GM18505 (cell line): ENCODE results near the gene CACNG6.
"Not testable (repeated sequence)": the region's sequence is repeated elsewhere in the genome, so short reads cannot be mapped to it uniquely, and the experiment has no call there.

Experiments used
- ATAC-seq: cut with Tn5 transposase; IDR thresholded peaks from one replicate; pipeline ENCODE4 v1.9.1; 2021; ENCODE audit not compliant: unreplicated experiment
- POLR2A ChIP-seq: IDR thresholded peaks from 4 replicates; pipeline ENCODE4 v1.6.1; 2011; ENCODE audit warnings: borderline replicate concordance; ENCODE audit not compliant: insufficient read depth, insufficient read length; ENCODE audit errors: extremely low read depth

Gene CACNG6

GRCh38 chr19:54029301-54029700 is 37.9 kb downstream of the CACNG6 start:
- no peak for ATAC-seq
- no peak for TF ChIP-seq POLR2A

- no peak for ATAC-seq
- TF ChIP-seq POLR2A = no peak
These were observed 38.6 kb downstream of the CACNG6 start for GRCh38 chr19:54029930-54030490.

- no peak for ATAC-seq
- TF ChIP-seq POLR2A = no peak
These were observed 39.6 kb downstream of the CACNG6 start for GRCh38 chr19:54030895-54031586.

DNA sequence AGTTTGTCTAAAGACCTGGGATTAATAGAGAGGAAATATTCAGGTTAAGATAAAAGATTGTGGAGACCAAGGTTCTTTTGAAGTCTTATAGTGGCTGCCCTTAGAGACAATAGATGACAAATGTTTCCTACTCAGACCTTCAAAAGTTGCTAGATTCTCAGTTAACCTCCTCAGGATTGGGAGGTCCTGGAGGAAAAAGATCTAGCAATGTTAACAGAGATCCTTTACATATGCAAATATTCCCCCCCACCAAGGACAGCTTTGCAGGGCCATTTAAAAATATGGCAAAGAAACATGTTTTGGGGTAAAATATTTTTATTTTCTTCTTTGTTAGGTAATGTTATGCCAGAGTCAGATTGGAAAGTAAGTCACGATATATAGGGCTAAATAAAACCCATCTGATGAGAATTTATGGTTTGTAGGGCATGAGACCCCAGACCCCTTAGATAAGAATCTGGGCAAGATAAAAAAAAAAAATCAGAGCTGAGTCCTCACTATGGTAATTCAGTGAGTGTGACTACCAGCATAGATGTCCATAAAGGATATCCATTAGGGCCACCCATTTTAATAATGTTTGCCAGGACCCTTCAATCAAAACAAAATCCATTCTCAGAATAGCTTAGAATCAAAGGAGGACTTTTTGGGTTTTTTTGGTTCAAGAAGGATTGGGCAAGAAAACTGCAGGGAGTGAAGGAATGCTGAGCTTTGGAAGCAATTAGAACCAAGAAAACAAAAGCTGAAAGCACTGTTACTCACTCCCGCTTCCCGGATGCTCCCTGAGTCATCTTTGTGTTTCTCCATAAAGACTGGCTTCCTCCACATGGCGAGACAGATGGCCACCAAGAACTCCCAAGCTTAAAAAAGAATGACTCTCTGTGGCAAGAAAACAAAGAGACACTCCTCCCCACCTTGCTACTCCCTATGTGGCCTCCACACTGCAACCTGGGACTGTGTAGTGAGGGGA is 44.1 kb downstream of the CACNG6 start:
- TF ChIP-seq POLR2A = no peak
- no peak for ATAC-seq

DNA sequence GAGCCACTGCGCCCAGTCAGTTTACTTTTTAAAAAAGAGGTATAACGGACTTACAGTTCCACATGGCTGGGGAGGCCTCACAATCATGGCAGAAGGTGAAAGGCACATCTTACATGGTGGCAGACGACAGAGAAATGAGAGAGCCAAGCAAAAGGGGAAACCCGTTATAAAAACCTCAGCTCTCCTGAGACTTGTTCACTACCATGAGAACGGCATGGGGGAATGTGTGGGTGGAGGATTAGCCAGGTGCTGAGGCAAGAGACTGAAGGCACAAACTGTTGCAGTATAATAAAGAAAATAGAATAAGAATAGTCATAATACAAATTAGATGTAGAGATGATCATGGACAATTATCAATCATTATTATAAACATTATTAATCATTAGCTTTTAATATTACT is 45.1 kb downstream of the CACNG6 start:
- ATAC-seq = not testable (repeated sequence)

GRCh38 chr19:54040003-54040402 is 48.6 kb downstream of the CACNG6 start:
- TF ChIP-seq POLR2A = no peak
- ATAC-seq = no peak

- TF ChIP-seq POLR2A = no peak
- no peak for ATAC-seq
These were observed 50.7 kb downstream of the CACNG6 start for GRCh38 chr19:54041969-54042606.

DNA sequence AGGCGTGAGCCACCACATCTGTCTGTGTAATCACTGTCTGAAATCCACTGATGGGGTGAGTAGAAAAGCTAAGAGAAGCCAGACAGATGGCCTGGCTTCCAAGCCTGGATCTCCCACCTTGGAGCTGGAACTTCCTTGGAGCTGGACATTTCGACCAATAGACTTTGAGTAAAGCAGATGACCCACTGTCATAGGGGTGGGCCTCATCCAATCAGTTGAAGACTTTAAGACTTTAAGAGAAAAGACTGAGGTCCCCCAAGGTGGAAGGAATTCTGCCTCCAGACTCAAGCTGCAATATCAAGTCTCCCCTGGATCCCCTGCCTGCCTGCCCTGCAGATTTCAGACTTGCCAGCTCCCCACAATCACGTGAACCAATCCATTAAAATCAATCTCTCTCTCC is 51.6 kb downstream of the CACNG6 start:
- no peak for ATAC-seq
- no peak for TF ChIP-seq POLR2A

- TF ChIP-seq POLR2A = no peak
- no peak for ATAC-seq
These were observed 54.3 kb downstream of the CACNG6 start for GRCh38 chr19:54045771-54046170.

- ATAC-seq = no peak
- no peak for TF ChIP-seq POLR2A
These were observed 56.2 kb downstream of the CACNG6 start for GRCh38 chr19:54047616-54048015.
